CD14-positive monocyte (primary cell): ENCODE measurements around the gene CCBE1. TPM values are rescaled to one million over a fixed set of nuclear protein-coding genes. Genes with fewer than 3 reads are reported as not detected.

Experiments used
- DNase-seq, 3 donors: peaks; one replicate each; pipeline ENCODE4 v3.0.0-alpha.2; 2011 to 2022
- H2AFZ ChIP-seq: 2 replicates; pipeline ENCODE4 v1.6.0; 2012; ENCODE audit warnings: mild to moderate bottlenecking, low read depth, low read length, inconsistent platforms; ENCODE audit not compliant: insufficient read depth, poor library complexity, severe bottlenecking
- H3K27ac ChIP-seq, 2 donors: 1 replicate in 1 of 2; 2 replicates in 1 of 2; pipeline ENCODE4 v1.5.1; 2012 to 2013; ENCODE audit warnings: low read length in 2 of 2, control low read depth in 1 of 2, inconsistent platforms in 1 of 2, low read depth in 1 of 2, mild to moderate bottlenecking in 1 of 2
- H3K27me3 ChIP-seq, 2 donors: one replicate each; pipeline versions ENCODE4 v1.6.0 to v1.6.1; 2011 to 2013; ENCODE audit warnings: low read length in 2 of 2; ENCODE audit not compliant: control insufficient read depth in 2 of 2, insufficient read depth in 2 of 2
- H3K36me3 ChIP-seq, 2 donors: replicated peaks in 1 of 2; 1 replicate in 1 of 2; 2 replicates in 1 of 2; pipeline versions ENCODE4 v1.5.1 to v1.6.1; 2012 to 2013; ENCODE audit warnings: low read length in 2 of 2, control low read depth in 1 of 2, inconsistent platforms in 1 of 2, mild to moderate bottlenecking in 1 of 2; ENCODE audit not compliant: insufficient read depth in 2 of 2, control insufficient read depth in 1 of 2
- H3K4me1 ChIP-seq, 2 donors: 1 replicate in 1 of 2; 2 replicates in 1 of 2; pipeline versions ENCODE4 v1.5.1 to v1.6.1; 2012 to 2013; ENCODE audit warnings: low read length in 2 of 2, control low read depth in 1 of 2, inconsistent platforms in 1 of 2, mild to moderate bottlenecking in 1 of 2, moderate library complexity in 1 of 2; ENCODE audit not compliant: insufficient read depth in 2 of 2, control insufficient read depth in 1 of 2
- H3K4me2 ChIP-seq: replicated peaks from 2 replicates; pipeline ENCODE3; 2012; ENCODE audit warnings: low read length, moderate library complexity, mild to moderate bottlenecking; ENCODE audit not compliant: poor library complexity, severe bottlenecking; ENCODE audit errors: extremely low read depth
- H3K4me3 ChIP-seq, 3 experiments: fragments of 200-600 bp in 1 of 3; sonication (generic) in 1 of 3; replicated peaks in 1 of 3; 1 replicate in 2 of 3; 2 replicates in 1 of 3; pipeline ENCODE4 v1.5.1; 2011 to 2013; ENCODE audit warnings: low read length in 3 of 3, mild to moderate bottlenecking in 3 of 3, control low read depth in 2 of 3, low read depth in 2 of 3, inconsistent platforms in 1 of 3, moderate library complexity in 1 of 3
- H3K79me2 ChIP-seq: 2 replicates; pipeline ENCODE4 v1.6.0; 2012; ENCODE audit warnings: mild to moderate bottlenecking, control low read depth, inconsistent platforms, low read length, moderate library complexity; ENCODE audit not compliant: insufficient read depth
- H3K9ac ChIP-seq: 2 replicates; pipeline ENCODE4 v1.6.0; 2017; ENCODE audit warnings: low read length, mild to moderate bottlenecking; ENCODE audit not compliant: insufficient read depth, poor library complexity, severe bottlenecking
- H3K9me3 ChIP-seq, 2 donors: replicated peaks in 1 of 2; 1 replicate in 1 of 2; 2 replicates in 1 of 2; pipeline versions ENCODE4 v1.5.1 to v1.6.1; 2012 to 2013; ENCODE audit warnings: low read length in 2 of 2, control low read depth in 1 of 2; ENCODE audit not compliant: control insufficient read depth in 1 of 2, insufficient read depth in 1 of 2
- H4K20me1 ChIP-seq: 2 replicates; pipeline ENCODE4 v1.6.0; 2012; ENCODE audit warnings: mild to moderate bottlenecking, low read length, control low read depth, moderate library complexity; ENCODE audit not compliant: insufficient read depth
- H3K27ac Mint-ChIP-seq, 7 donors: one replicate each; pipeline ENCODE4 v1.8.0; 2020; ENCODE audit warnings: mild to moderate bottlenecking in 7 of 7, mixed read lengths in 7 of 7, moderate library complexity in 6 of 7, inconsistent platforms in 2 of 7
- H3K27me3 Mint-ChIP-seq, 3 donors: one replicate each; pipeline ENCODE4 v1.8.0; 2021 to 2022; ENCODE audit warnings: low read depth in 3 of 3, mild to moderate bottlenecking in 3 of 3, mixed read lengths in 3 of 3, moderate library complexity in 3 of 3, inconsistent platforms in 1 of 3
- H3K36me3 Mint-ChIP-seq, 2 donors: one replicate each; pipeline ENCODE4 v1.8.0; 2020; ENCODE audit warnings: mixed read lengths in 2 of 2, inconsistent platforms in 1 of 2, mild to moderate bottlenecking in 1 of 2
- H3K4me1 Mint-ChIP-seq: one replicate; pipeline ENCODE4 v1.8.0; 2020; ENCODE audit warnings: mild to moderate bottlenecking, mixed read lengths
- H3K4me3 Mint-ChIP-seq, 2 donors: one replicate each; pipeline ENCODE4 v1.8.0; 2020; ENCODE audit warnings: mild to moderate bottlenecking in 2 of 2, mixed read lengths in 2 of 2, moderate library complexity in 1 of 2
- H3K9me3 Mint-ChIP-seq, 7 donors: one replicate each; pipeline ENCODE4 v1.8.0; 2020 to 2022; ENCODE audit warnings: mixed read lengths in 7 of 7, mild to moderate bottlenecking in 6 of 7, moderate library complexity in 6 of 7, inconsistent platforms in 2 of 7
- WGBS: methylation state at CpG from one replicate; pipeline ENCODE4 v1.1.5; 2013; ENCODE audit warnings: missing lambda C conversion rate; ENCODE audit not compliant: insufficient coverage; 5-methylcytosine and 5-hydroxymethylcytosine counted together
- intact Hi-C, 2 donors: fragments of 100-400 bp; cut with micrococcal nuclease; formaldehyde crosslinking; loops; one replicate each; pipeline versions ENCODE4 v1.15.0 to v1.15.1; 2023
- polyA plus RNA-seq, 3 donors: library from polyadenylated mRNA; depleted of rRNA in 1 of 3; unstranded in 2 of 3; stranded (reverse) in 1 of 3; fragments of 300-500 nt in 2 of 3; fragments of >200 nt in 1 of 3; fragmentation: Illumina TruSeq in 2 of 3; gene quantifications; 1 replicate in 2 of 3; 2 replicates in 1 of 3; pipeline ENCODE4 v1.2.3, GENCODE V29; 2012 to 2021
- TF ChIP-seq, protein P1 (sequence below): fragments of 200-600 bp; IDR thresholded peaks from one replicate; pipeline ENCODE4 v1.8.0; 2022; ENCODE audit warnings: antibody characterized with exemption, mild to moderate bottlenecking

The CCBE1 gene
- polyA plus RNA-seq, 3 donors = not detected

DNA sequence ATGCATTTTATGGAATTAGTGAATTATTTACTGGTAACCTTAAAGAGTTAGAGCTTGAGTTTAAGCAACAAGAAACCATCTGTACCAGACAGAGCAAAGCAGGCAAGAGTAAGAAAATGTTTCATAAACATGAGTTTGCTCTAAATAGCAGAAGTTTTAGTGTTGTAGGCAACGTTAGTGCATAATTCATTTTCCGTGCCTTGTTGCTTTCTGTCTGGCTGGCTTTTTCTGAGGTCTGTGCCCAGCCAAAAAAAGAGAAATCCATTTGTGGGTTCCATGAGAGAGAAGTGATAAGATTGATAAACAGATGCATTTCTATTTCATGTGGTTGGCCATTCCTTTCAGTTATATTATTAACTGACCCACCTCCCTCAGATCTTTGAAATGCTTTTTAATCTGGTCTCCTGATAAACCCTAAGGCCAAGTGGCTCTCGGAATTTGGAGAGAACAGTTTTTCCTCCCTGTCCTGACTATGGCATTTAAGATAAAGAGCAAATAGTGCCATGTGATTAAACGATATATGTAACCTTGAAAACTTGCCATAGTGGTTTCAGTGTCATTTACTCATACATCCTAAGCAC is 198.6 kb downstream of the CCBE1 start:
- Histone ChIP-seq H2AFZ (no peak overlapping the region), H3K9ac (no peak overlapping the region), H3K79me2 (no peaks in the 10 kb centered on the region), H3K4me1 (no peaks in the 10 kb centered on the region), H3K27ac (no peak overlapping the region), H3K27me3 (no peaks in the 10 kb centered on the region), H3K9me3 (peaks cover 0 to 11% of the 10 kb centered on the region in 2 donors), H3K4me2 (no peak overlapping the region), H3K36me3 (no peaks in the 10 kb centered on the region), H3K4me3 (no peak overlapping the region), H4K20me1 (no peaks in the 10 kb centered on the region)
- no peak for DNase-seq
- no peaks in the 10 kb centered on the region for H3K4me1 Mint-ChIP-seq
- WGBS = 73% methylated on average over 2 of the region's 4 CpGs
- H3K4me3 Mint-ChIP-seq = no peak overlapping the region
- H3K9me3 Mint-ChIP-seq = peaks cover 0 to 7% (median 5%) of the 10 kb centered on the region in 7 donors
- intact Hi-C loops = no loop called here
- no peaks in the 10 kb centered on the region for H3K36me3 Mint-ChIP-seq
- TF ChIP-seq, protein P1, sequence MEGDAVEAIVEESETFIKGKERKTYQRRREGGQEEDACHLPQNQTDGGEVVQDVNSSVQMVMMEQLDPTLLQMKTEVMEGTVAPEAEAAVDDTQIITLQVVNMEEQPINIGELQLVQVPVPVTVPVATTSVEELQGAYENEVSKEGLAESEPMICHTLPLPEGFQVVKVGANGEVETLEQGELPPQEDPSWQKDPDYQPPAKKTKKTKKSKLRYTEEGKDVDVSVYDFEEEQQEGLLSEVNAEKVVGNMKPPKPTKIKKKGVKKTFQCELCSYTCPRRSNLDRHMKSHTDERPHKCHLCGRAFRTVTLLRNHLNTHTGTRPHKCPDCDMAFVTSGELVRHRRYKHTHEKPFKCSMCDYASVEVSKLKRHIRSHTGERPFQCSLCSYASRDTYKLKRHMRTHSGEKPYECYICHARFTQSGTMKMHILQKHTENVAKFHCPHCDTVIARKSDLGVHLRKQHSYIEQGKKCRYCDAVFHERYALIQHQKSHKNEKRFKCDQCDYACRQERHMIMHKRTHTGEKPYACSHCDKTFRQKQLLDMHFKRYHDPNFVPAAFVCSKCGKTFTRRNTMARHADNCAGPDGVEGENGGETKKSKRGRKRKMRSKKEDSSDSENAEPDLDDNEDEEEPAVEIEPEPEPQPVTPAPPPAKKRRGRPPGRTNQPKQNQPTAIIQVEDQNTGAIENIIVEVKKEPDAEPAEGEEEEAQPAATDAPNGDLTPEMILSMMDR = no peak
- H3K27me3 Mint-ChIP-seq = peaks cover 0 to 5% (median 2%) of the 10 kb centered on the region in 3 donors
- H3K27ac Mint-ChIP-seq = no peak overlapping the region

DNA sequence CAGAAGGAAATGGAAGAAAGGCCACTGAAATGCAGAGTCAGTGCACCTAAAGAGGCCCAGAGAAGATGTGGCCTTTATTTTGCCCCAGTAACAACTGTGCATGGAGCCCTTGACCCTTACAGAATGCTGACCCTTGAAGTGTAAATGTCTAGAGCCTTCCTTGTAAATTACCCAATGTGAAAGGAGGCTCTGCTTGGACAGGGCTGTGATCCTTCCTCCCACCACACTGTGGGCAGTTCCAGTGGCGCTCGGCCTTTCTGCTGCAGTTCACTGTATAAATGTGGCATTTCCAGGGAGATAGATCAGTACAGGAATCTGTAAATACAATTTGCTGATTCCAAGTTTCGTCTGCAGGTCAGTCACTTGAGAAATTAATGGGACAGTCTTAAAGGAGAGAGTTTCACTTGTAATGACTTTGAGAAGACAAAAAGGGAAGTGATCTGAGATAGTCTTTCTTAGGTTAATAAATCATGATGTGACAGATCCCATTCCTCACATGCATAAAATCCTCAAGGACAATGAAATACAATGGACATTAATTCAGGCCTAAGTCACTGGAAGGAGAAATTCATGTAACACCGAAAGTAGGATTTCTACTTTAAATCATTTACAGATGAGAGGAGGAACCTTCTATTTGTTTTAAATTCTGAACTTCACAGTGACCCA is 204.3 kb downstream of the CCBE1 start:
- no peaks in the 10 kb centered on the region for H3K36me3 Mint-ChIP-seq

More for the DNA sequence above, 204.3 kb downstream of the CCBE1 start:
- H3K27ac Mint-ChIP-seq = no peak overlapping the region
- TF ChIP-seq, protein P1 = no peak
- Histone ChIP-seq H3K9ac (no peak overlapping the region), H3K27me3 (no peaks in the 10 kb centered on the region), H3K79me2 (no peaks in the 10 kb centered on the region), H3K4me1 (no peaks in the 10 kb centered on the region), H3K4me3 (no peak overlapping the region), H2AFZ (no peak overlapping the region), H3K4me2 (no peak overlapping the region), H3K36me3 (no peaks in the 10 kb centered on the region), H4K20me1 (no peaks in the 10 kb centered on the region), H3K27ac (no peak overlapping the region), H3K9me3 (peaks cover 0 to 6% of the 10 kb centered on the region in 2 donors)
- H3K4me3 Mint-ChIP-seq = no peak overlapping the region
- H3K27me3 Mint-ChIP-seq = peaks cover 0 to 3% (median 2%) of the 10 kb centered on the region in 3 donors
- peaks cover 0 to 5% (median 3%) of the 10 kb centered on the region in 7 donors for H3K9me3 Mint-ChIP-seq
- no peak for DNase-seq
- intact Hi-C loops = no loop called here
- 100% methylated on average over 1 of the region's 4 CpGs for WGBS
- no peaks in the 10 kb centered on the region for H3K4me1 Mint-ChIP-seq
